Neutrophil (primary cell): ENCODE measurements around the gene CYP27B1.
A peak's percentile ranks its signal among the peaks of the same experiment; 100 is the strongest.

Experiments used
- H3K27ac ChIP-seq: fragments of 200-600 bp; sonication (generic); 2 replicates; pipeline ENCODE4 v1.5.1; 2016; ENCODE audit warnings: mild to moderate bottlenecking, moderate library complexity
- H3K27me3 ChIP-seq: fragments of 200-600 bp; sonication (generic); 2 replicates; pipeline ENCODE4 v1.6.0; 2016; ENCODE audit warnings: mild to moderate bottlenecking
- H3K36me3 ChIP-seq: fragments of 200-600 bp; sonication (generic); 2 replicates; pipeline ENCODE4 v1.5.1; 2017
- H3K4me1 ChIP-seq, 2 experiments: fragments of 200-600 bp in 1 of 2; sonication (generic) in 1 of 2; 1 replicate in 1 of 2; 2 replicates in 1 of 2; pipeline versions ENCODE4 v1.5.1 to v1.6.1; 2013 to 2016; ENCODE audit warnings: low read depth in 1 of 2, low read length in 1 of 2, mild to moderate bottlenecking in 1 of 2, moderate library complexity in 1 of 2; ENCODE audit not compliant: control insufficient read depth in 1 of 2, insufficient read depth in 1 of 2
- H3K4me3 ChIP-seq, 2 experiments: fragments of 200-600 bp in 1 of 2; sonication (generic) in 1 of 2; 1 replicate in 1 of 2; 2 replicates in 1 of 2; pipeline ENCODE4 v1.5.1; 2013 to 2016; ENCODE audit warnings: low read depth in 1 of 2, low read length in 1 of 2, mild to moderate bottlenecking in 1 of 2, moderate library complexity in 1 of 2
- H3K9me3 ChIP-seq: fragments of 200-600 bp; sonication (generic); 2 replicates; pipeline ENCODE4 v1.5.1; 2016
- TF ChIP-seq, protein P1 (sequence below): fragments of 200-600 bp; sonication (generic); IDR thresholded peaks from 2 replicates; pipeline ENCODE4 v1.5.1; 2016; ENCODE audit warnings: antibody characterized with exemption

CYP27B1 gene

DNA sequence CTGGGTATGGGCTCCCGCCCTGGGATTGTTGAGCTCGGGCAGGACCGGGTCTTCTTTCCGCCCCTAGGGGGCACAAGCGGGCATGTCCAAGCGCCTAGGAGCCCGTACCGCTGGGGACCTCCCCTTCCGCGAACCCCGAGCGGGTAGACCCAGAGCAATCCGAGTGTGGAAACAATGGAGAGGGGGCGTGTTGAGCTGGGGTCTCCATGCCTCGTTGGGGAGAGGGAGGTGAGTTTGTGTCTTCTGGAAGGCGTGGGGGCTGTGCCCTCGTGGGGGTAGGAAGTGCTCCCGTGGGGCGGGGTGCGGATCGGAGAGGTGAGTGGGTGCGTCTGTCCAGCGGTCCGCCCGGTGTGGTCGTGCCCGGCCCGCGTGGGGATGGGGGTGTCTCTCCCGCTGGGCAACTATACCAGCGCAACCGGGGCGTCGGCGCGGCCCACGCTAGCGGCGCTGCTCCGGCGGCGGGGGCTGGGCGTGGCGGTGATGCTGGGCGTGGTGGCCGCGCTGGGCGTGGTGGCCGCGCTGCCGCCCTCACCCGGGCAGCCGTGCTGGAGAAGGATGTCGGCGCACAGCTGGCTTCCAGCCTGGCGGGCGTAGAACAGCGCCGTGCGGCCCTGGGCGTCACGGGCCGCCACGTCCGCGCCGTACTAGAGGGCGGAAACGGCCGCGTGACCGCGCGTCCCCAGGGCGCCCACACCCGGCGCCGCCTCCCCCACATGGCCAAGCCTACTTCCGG, 40.6 kb downstream of the CYP27B1 start:
- TF ChIP-seq, protein P1, sequence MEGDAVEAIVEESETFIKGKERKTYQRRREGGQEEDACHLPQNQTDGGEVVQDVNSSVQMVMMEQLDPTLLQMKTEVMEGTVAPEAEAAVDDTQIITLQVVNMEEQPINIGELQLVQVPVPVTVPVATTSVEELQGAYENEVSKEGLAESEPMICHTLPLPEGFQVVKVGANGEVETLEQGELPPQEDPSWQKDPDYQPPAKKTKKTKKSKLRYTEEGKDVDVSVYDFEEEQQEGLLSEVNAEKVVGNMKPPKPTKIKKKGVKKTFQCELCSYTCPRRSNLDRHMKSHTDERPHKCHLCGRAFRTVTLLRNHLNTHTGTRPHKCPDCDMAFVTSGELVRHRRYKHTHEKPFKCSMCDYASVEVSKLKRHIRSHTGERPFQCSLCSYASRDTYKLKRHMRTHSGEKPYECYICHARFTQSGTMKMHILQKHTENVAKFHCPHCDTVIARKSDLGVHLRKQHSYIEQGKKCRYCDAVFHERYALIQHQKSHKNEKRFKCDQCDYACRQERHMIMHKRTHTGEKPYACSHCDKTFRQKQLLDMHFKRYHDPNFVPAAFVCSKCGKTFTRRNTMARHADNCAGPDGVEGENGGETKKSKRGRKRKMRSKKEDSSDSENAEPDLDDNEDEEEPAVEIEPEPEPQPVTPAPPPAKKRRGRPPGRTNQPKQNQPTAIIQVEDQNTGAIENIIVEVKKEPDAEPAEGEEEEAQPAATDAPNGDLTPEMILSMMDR, result no peak
- Histone ChIP-seq H3K27me3 (no peaks in the 10 kb centered on the region), H3K4me1 (no peaks in the 10 kb centered on the region), H3K36me3 (peaks cover 96% of the 10 kb centered on the region), H3K4me3 (no peak overlapping the region), H3K27ac (no peak overlapping the region), H3K9me3 (no peaks in the 10 kb centered on the region)

DNA sequence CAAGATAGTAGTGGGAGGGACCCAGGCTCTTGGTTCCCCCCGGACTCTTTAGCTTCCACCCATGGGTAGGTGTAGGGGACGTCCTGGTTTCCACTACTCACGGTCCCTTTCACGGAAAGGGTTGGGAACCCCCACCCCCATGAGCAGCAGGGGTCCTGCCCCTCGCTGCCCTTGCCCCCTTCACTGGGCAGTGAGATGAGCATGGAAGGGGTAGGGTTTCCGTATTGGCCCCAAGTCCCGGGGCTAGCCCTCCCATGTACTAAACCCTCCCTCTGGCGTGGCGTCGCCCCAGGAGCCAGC, 41.1 kb downstream of the CYP27B1 start:
- TF ChIP-seq, protein P1, result no peak
- no peak overlapping the region for H3K27ac ChIP-seq
- no peaks in the 10 kb centered on the region for H3K27me3 ChIP-seq
- no peaks in the 10 kb centered on the region for H3K9me3 ChIP-seq
- no peaks in the 10 kb centered on the region for H3K4me1 ChIP-seq
- peaks cover 96% of the 10 kb centered on the region for H3K36me3 ChIP-seq
- H3K4me3 ChIP-seq, result no peak overlapping the region

DNA sequence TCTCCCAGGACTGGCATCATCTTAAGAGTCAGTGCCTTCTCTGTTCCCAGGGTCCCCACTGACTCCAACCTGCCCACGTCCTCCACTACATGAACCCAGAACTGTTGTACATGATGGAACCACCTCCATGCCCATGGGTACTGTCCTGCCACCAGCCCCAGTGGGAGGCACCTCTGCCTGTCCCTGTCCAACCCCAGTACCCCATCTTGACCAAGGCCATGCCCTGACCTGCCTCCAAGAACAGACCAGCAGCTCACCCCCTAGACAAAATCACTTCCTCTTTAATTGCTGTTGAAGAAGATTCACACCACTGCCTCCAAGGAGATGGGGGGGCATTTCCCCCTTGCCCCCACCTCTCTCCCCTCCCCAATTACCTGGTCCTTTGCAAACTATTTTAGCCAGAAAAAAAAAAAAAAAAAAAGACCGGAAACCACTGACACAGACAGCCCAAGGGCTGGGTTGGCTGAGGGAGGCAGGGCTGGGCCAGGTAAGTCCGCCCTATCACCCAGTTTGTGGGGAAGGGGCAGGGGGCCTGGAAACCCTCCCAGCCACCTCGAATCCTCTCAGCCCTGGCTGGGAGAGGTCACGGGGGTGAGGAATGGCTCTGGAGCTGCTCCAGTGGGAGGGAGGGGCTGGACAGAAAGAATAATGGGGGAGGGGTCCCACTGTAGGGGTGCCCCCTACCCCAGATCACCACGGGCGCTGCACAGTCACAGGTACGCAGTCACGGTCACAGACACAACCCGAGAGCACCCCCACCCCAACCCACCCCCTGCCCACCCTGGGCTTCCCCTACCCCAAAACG, 41.7 kb downstream of the CYP27B1 start:
- peaks cover 96% of the 10 kb centered on the region for H3K36me3 ChIP-seq
- no peaks in the 10 kb centered on the region for H3K27me3 ChIP-seq
- no peak overlapping the region for H3K4me3 ChIP-seq
- H3K27ac ChIP-seq, result peak overlapping the region; percentile 61
- no peaks in the 10 kb centered on the region for H3K4me1 ChIP-seq
- TF ChIP-seq, protein P1, result no peak
- H3K9me3 ChIP-seq, result no peaks in the 10 kb centered on the region

DNA sequence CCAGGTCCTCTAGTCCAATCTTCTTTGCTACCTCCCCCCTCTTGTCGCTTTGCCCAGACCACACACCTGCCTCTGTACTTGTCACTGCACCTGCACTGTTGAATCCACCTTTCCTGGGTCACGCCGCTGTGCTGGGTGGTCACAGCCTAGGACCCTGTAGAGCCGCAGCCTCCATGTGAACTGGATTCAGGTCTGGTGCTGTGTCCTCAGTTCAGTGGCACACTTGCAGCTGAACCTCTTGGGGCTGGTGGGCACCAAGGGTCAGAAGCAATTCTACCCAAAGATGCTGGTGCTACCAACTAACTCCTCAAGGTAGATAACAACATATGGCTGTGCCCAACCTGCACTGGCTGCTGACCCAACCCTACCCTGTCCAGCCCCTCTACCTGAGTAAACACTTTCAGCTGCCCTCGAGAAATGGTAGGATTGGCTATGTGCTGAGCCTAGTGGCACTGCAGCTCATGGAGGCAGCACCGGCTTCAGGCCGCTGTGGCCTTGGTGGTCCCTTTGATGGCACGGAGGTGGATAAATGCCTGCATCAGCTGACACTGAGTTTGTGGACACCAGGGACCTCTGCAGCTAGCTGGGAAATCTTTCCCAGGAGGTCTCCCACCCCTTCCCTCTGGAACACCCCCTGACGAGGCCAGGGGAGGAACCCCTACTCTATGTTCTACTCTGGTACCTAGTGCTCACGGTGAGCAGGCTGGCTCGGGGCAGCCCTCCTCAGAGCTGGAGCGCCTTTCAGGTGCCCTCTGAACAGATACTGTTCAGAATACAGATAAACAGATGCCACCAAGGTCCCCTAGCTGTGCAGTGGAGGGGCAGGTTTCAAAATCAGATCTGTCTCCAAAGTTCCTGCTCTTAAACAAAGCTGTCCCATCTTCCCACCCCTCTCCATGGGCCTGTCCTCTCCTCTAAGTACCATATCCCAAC, 42.6 kb downstream of the CYP27B1 start:
- Histone ChIP-seq H3K36me3 (peaks cover 96% of the 10 kb centered on the region), H3K27me3 (no peaks in the 10 kb centered on the region), H3K4me1 (no peaks in the 10 kb centered on the region), H3K27ac (peak overlapping the region; percentile 61), H3K9me3 (no peaks in the 10 kb centered on the region), H3K4me3 (no peak overlapping the region)
- TF ChIP-seq, protein P1, result no peak

DNA sequence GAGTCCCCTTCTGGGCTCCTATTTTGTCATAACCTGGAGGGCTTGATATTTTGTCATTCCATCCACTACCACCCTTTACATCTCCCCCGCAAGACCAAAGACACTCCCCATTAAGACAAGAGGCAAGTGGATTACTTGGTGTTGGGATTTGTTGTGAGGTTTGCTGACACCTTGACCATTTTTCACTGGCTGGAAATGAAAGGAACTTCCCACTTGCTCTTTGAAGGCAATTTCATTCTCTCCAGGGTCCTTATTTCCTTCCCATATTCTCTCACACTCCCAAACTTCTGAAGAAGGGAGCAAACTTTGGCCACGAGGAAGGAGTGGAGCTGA, 43.3 kb downstream of the CYP27B1 start:
- TF ChIP-seq, protein P1, result no peak
- peak overlapping the region; percentile 61 for H3K27ac ChIP-seq
- no peaks in the 10 kb centered on the region for H3K4me1 ChIP-seq
- no peak overlapping the region for H3K4me3 ChIP-seq
- no peaks in the 10 kb centered on the region for H3K9me3 ChIP-seq
- H3K27me3 ChIP-seq, result no peaks in the 10 kb centered on the region
- H3K36me3 ChIP-seq, result peaks cover 96% of the 10 kb centered on the region
